ENCODE data around the gene RGS9BP.
"Not testable (repeated sequence)": the region's sequence is repeated elsewhere in the genome, so short reads cannot be mapped to it uniquely, and the experiment has no call there.

The RGS9BP gene

DNA sequence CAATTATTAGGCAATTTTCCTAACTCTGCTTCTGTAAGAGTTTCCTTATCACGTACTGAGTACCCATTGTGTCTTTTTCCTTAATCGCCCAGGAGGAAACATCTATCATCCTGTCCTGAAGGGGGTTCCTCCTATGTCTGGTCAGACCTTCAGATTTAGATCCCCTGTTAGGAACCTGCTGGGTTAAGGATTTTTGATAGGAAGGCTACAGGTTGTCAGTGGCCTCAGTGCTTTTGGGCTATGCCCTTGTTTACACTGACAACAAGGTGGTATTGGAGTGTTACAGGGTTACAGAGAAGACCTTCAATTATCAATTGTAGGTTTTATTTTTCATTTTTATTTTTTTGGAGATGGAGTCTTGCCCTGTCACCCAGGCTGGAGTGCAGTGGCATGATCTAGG is 19.2 kb downstream of the RGS9BP start:
- DNase-seq (ENCODE audit: low spot score) = not testable (repeated sequence)

- DNase-seq (ENCODE audit: low spot score) = not testable (repeated sequence)
Observed at GRCh38 chr19:32695506-32695905, 19.9 kb downstream of the RGS9BP start.

DNA sequence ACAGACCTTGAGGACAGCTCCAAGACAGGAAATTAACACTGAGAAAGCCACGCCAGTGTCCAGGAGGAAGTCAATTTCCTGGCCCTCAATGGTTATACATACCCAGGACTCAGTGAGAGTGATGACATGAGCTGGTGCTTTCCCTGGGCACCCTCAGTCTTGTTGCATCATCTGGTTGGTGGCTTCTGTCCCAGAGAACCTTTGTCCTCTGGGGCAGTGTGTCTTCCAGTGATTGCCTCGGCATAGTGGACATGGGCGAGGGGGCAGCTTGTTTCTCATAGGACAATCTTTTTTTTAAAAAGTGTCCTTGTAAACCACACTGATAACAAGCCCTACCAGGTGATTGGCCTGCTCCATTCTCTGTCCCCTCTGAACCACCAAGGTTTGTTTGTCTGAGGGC is 21.1 kb downstream of the RGS9BP start:
- not testable (repeated sequence) for DNase-seq (ENCODE audit: low spot score)

DNA sequence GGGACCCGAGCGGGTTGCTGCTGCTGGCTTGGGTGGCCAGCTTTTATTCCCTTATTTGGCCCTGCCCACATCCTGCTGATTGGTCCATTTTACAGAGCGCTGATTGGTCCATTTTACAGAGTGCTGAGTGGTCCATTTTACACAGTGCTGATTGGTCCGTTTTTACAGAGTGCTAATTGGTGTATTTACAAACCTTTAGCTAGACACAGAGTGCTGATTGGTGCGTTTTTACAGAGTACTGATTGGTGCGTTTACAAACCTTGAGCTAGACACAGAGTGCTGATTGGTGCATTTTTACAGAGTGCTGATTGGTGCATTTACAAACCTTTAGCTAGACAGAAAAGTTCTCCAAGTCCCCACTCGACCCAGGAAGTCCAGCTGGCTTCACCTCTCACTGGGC is 24.5 kb downstream of the RGS9BP start:
- DNase-seq (ENCODE audit: low spot score) = not testable (repeated sequence)

DNA sequence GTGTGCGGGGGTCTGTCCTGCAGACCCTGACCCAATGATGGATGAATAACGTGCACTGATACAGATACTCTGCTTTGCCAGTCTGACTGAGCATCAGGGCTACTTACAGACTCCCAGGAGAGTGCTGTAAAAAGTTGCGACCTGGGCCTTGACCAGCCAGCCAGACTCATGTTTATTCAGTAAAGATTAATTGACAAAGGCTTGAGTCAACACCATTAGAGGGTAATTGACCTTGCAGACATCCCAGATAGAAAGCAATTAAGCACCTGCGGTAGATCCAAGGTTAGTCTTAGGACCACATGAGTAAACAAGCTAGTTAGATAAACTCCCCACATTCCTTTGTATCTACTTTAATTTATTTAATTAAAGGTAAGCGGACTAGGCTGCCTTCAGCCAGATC is 26.4 kb downstream of the RGS9BP start:
- no peak for DNase-seq (ENCODE audit: low spot score)

- not testable (repeated sequence) for DNase-seq (ENCODE audit: low spot score)
Observed at GRCh38 chr19:32704006-32704405, 28.4 kb downstream of the RGS9BP start.

- no peak for DNase-seq (ENCODE audit: low spot score)
Observed at GRCh38 chr19:32708457-32708856, 32.8 kb downstream of the RGS9BP start.

- DNase-seq (ENCODE audit: low spot score) = no peak
Observed at GRCh38 chr19:32709032-32709431, 33.4 kb downstream of the RGS9BP start.

DNA sequence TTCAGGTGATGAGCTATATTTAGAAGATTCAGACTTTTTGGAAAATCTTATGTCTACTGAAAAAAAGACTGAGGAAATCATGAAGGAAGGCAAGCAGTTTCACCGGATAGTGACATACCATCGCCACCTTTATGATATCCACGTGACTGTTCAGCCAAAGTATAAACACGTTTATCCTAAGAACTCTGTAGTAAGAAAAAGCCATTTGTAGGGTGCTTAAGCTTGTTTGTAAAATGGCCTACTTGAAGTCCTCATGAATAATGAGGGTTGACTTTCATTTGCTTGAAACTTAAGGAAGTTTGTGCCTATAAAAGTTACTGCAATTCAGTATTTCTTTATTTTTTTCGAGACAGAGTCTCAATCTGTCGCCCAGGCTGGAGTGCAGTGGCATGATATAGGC is 36.1 kb downstream of the RGS9BP start:
- no peak for DNase-seq (ENCODE audit: low spot score)

DNA sequence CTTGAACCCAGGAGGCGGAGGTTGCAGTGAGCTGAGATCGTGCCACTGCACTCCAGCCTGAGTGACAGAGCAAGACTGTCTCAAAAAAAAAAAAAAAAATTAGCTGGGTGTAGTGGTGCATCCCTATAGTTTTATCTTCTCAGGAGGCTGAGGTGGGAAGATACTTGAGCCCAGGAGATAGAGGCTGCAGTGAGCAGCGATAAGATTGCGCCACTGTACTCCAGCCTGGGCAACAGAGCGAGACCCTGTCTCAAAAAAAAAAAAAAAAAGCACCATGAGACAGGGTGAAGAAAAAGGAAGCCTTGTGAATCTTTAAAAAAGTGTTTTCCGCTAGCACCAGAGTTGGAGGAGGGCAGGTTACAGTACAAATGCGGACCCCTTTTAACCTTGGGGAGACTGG is 40.6 kb downstream of the RGS9BP start:
- not testable (repeated sequence) for DNase-seq (ENCODE audit: low spot score)

- DNase-seq (ENCODE audit: low spot score) = no peak
Observed at GRCh38 chr19:32717496-32717895, 41.8 kb downstream of the RGS9BP start.

GRCh38 chr19:32718286-32718685 is 42.6 kb downstream of the RGS9BP start:
- DNase-seq (ENCODE audit: low spot score) = no peak

GRCh38 chr19:32719611-32720059 is 44.0 kb downstream of the RGS9BP start, which contains the start of gene TDRD12:
Gene TDRD12, plus strand, starts transcription at chr19:32719767. Its CDS starts 306 bp downstream, at chr19:32720073.
- peak; percentile 6 for DNase-seq (ENCODE audit: low spot score)

GRCh38 chr19:32720216-32720935 is 44.7 kb downstream of the RGS9BP start:
- DNase-seq (ENCODE audit: low spot score) = no peak

- DNase-seq (ENCODE audit: low spot score) = no peak
Observed at GRCh38 chr19:32720936-32721250, 45.2 kb downstream of the RGS9BP start.

Small RNA genes within 50 kb of the gene (small RNA-seq; reads per million reads assigned to genes)
- gene RN7SL789P = 0 reads per million in 2 experiments
